HG02798 (cell line): Measurements from ENCODE around the gene SVIL.
"Not testable (repeated sequence)": the region's sequence is repeated elsewhere in the genome, so short reads cannot be mapped to it uniquely, and the experiment has no call there.

Experiments
- ATAC-seq: cut with Tn5 transposase; IDR thresholded peaks from one replicate; pipeline ENCODE4 v1.9.1; 2021; ENCODE audit warnings: mild to moderate bottlenecking; ENCODE audit not compliant: unreplicated experiment, poor library complexity

The SVIL gene

DNA sequence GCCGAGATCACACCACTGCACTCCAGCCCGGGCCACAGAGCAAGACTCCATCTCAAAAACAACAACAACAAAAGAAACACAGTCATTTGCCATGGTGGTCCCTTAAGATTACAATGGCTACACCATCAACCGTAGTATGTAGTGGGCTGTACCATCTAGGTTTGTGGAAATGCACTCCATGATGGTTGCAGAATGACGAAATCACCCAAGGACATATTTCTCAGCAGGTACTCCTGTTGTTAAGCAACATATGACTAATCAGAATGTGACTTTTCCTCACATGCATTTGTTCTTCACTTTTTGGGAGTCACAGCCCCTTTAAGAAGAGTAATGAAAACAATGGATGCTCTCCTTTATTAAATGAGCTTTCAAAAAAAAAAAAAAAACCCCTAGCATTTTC, 11.0 kb downstream of the SVIL start:
- no peak for ATAC-seq

- no peak for ATAC-seq
Observed at GRCh38 chr10:29622382-29622922, 12.3 kb downstream of the SVIL start.

DNA sequence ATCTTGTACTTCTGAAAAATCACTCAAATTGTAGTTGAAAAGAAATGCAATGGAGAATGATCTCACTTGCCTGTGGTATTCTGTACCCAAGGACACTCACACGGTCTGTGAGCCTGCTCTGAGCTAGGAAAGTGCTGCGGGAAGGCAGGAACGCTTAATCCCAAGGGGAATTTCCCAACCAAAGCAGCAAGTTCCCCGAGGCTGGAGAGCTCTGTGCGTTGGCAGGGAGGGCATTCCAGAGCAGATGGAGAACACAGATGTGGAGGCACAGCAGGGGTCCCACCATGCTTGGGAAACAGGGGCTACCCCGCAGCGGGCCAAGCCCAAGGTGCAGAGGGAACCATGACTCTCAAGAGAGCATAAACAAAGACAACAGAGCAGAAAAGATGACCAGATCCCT, 13.6 kb downstream of the SVIL start:
- ATAC-seq, result no peak

DNA sequence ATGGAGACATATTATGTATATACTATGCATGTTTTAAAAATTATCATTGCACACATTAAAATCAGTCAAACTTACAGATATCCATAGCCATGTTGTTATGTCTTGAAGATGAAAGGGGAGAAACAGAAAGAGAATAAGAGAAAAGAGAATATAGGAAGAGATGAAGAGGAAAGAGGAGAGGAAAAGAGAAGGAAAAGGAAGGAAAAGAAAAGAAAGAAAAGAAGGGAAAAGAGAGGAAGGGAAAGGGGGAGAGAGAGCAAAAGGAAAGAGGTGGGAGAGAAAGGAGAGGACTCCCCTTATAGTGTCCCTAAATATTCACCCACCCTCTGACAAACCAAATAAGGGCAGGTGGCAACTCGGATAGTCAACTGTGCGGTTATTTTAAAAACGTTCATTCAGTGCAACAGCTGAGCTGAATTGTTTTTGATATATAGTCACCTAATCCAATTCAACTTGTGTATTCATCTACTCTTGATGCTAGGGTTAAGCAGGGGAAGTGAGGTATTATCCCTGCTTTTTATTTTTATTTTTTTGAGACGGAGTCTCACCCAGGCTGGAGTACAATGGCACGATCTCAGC, 14.6 kb downstream of the SVIL start:
- no peak for ATAC-seq

DNA sequence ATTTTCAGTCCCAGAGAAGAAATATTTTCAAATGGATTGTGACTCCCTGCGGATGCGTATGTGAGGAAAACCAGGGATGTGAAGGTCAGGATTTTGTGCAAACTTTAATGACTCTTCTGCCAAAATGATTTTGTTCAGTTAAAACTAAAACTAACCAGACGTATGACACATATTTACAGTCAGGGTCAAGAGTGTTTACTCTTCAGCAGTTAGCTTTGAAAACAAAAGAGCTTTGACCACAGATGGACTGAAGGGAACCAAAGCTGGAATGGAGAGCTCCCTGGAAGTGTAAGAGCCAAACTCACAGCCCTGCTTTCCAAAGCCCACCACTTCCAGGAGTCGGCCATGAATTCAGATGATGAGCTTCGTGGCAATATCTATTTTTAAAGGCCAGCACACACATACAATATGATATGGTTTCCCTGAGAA, 15.5 kb downstream of the SVIL start:
- ATAC-seq, result no peak

GRCh38 chr10:29618341-29619171, 16.2 kb downstream of the SVIL start:
- ATAC-seq, result no peak

GRCh38 chr10:29617880-29618340, 16.9 kb downstream of the SVIL start:
- no peak for ATAC-seq

DNA sequence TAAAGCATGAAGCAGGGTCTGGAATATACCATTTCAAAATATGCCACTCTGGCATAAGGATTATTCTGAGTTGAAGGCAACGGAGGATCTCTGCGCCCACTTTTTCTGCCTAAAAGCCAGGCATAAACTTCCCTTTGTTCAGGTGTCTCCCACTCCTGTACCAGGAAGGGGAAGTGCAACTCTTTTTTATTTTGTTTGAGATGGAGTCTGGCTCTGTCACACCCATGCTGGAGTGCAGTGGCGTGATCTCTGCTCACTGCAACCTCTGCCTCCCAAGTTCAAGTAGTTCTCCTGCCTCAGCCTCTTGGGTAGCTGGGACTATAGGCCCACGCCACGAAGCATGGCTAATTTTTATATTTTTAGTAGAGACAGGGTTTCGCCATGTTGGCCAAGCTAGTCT, 18.2 kb downstream of the SVIL start:
- no peak for ATAC-seq

- no peak for ATAC-seq
Observed at GRCh38 chr10:29615195-29615594, 19.6 kb downstream of the SVIL start.

- not testable (repeated sequence) for ATAC-seq
Observed at GRCh38 chr10:29614289-29614688, 20.5 kb downstream of the SVIL start.

GRCh38 chr10:29613791-29614190, 21.0 kb downstream of the SVIL start:
- no peak for ATAC-seq

GRCh38 chr10:29613196-29613595, 21.6 kb downstream of the SVIL start:
- no peak for ATAC-seq

- no peak for ATAC-seq
Observed at GRCh38 chr10:29612657-29613056, 22.1 kb downstream of the SVIL start.

GRCh38 chr10:29611781-29612381, 22.9 kb downstream of the SVIL start:
- ATAC-seq, result no peak

DNA sequence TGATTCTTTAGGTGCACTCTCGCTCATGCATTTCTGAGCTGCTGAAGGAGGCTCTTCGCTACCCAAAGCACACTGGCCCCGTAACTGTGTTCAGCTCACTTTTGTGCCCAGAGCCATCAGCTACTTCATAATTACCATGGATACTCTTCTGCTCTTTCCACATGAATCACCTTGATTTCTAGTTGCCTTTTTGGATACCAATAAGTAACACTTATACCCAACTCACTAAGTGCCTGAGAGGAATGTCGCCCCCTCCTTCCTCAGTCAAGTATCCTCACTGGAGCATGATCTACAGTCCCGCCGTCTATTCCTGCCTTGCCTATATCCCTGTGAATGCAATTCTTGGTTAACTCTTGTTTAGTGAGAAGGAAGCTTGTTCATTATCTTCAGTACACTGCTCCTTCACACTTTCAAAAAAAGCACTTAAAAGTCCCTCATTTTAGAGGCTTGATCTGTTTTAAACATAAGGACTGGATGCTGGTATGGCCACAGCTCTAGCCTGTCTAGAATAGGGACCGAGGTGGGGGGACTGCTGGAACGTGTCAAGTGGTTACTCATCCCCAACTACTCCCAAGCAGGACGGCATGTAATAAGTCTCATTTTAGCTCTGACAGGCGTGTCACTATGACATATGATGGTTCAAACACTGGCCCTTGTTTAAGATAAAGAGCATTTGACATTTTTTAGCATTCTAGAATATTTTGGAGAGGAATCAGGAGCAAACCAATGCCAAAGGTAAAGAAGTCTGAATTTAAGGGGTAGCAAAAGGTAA, 23.7 kb downstream of the SVIL start:
- no peak for ATAC-seq

DNA sequence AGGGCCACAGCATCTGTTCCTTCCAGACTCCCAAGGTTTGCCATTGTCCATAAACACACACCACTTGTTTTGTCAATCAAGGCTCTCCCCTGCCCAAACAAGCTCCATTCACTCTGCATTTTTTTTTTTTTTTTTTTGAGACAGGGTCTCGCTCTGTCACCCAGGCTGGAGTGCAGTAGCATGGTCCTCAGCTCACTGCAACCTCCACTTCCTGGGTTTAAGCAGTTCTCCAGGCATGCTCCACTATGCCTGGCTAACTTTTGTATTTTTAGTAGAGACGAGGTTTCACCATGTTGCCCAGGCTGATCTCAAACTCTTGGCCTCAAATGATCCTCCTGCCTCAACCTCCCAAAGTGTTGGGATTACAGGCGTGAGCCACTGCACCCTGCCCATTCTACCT, 24.4 kb downstream of the SVIL start:
- not testable (repeated sequence) for ATAC-seq

GRCh38 chr10:29609696-29610095, 25.1 kb downstream of the SVIL start:
- no peak for ATAC-seq

GRCh38 chr10:29608476-29609301, 26.1 kb downstream of the SVIL start:
- ATAC-seq, result no peak

GRCh38 chr10:29608062-29608461, 26.7 kb downstream of the SVIL start:
- ATAC-seq, result no peak

- ATAC-seq, result no peak
Observed at GRCh38 chr10:29607576-29607975, 27.2 kb downstream of the SVIL start.
